Left cardiac atrium (tissue), 4 donors: ENCODE results near the gene C22orf39. TPM values are rescaled to one million over a fixed set of nuclear protein-coding genes. Genes with fewer than 3 reads are reported as not detected.

Experiments used
- ATAC-seq, 2 donors: fragments of 200-7000 bp; cut with Tn5 transposase; one replicate each; pipeline ENCODE4 v1.9.1; 2020; ENCODE audit warnings: mild to moderate bottlenecking in 2 of 2, moderate library complexity in 2 of 2
- DNase-seq: peaks from one replicate; pipeline ENCODE4 v3.0.0-alpha.2; 2020
- intact Hi-C, 2 donors: fragments of 100-400 bp; cut with DNase I; formaldehyde crosslinking; loops; one replicate each; pipeline versions ENCODE4 v1.14.1 to v1.15.1; 2022 to 2023
- long read RNA-seq: library from polyadenylated mRNA; unstranded; transcript quantifications from one replicate; pipeline ENCODE4 v2.0.0, GENCODE V29; 2021
- total RNA-seq, 2 donors: library from RNA; stranded (reverse); fragmentation: NEBNext Ultra II Directional; extraction: Animal tissue kit (Norgen Biotek cat#: 25700); gene quantifications; one replicate each; pipeline ENCODE4 v1.2.1, GENCODE V29; 2021
- donor health status: DM: no; HTN: yes; CAD: no.
- donor health status: DM: no; HTN: yes; CAD: no; lungs with severe emphysema.
- donor health status: DM: yes; HTN: yes; CAD: no.
- donor health status: Dilated cardiomyopathy.

C22orf39 gene, protein sequence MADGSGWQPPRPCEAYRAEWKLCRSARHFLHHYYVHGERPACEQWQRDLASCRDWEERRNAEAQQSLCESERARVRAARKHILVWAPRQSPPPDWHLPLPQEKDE
- 10 to 100 TPM; 38.3 to 48.0 TPM for total RNA-seq
- long read RNA-seq, transcript C22orf39-202 (3 exons, 3,350 nt): major isoform, 101 of 110 reads
- long read RNA-seq, partial matches to known transcripts: 1 of 110 reads
- long read RNA-seq, other reads (novel, unspliced or antisense): 5 of 110 reads

DNA sequence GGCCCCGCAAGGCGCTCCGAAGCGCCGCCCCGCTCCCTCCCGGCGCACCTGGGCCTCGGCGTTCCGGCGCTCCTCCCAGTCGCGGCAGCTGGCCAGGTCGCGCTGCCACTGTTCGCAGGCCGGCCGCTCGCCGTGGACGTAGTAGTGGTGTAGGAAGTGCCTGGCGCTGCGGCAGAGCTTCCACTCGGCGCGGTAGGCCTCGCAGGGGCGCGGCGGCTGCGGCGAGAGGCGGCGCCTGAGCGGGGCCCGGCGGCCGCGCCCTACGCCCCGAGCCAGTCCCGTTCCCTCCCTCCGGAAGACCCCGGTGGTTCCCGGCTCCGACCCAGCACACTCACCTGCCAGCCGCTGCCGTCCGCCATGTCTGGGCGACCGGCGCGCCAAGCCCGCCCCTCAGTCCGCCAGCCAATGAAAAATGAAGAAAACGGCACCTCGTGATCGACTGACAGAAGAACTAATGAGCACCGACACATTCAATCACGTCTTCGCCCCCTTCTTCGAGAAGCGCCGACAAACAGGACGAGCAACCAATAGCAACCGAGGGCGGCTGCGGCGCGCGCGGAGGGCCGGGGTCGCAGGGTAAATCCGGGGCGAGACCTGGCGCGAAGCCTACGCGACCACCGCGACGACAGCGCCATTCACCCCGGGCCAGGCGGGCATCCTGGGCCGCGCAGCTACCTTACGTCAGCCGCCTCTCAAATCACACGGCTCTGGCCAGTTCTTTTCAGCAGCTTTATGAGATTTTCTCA is at the start of gene C22orf39:
Gene C22orf39 (minus strand): TSS at position 382 of the 746 bp plus-strand sequence. CDS start 23 bp downstream, at position 359.
- intact Hi-C loops: no loop called here
- ATAC-seq (peak; percentile 97), DNase-seq (peak; percentile 89)

DNA sequence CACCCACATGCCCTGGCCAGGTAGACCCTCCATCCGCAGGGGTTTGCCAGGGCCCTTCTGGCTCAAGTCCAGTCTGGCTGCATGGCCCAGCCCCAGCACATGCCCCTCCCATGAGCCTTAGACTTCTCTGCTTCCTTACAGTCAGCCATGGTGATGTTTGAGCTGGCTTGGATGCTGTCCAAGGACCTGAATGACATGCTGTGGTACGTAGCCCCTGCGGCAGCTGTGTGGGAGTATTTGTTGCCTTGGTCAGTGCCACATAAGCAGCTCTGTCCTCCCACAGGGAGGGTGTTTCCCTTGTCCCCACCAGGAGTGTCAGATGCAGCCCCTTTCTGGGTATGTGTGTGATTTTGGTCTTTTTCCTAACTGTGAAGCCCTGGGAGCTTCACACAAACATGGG is 49.7 kb upstream of the C22orf39 start:
- DNase-seq (no peak), ATAC-seq (peak in 1 of 2 donors; percentile 39)
- intact Hi-C loops: loop anchor here (5.0 kb wide), 1 partner anchor 135 kb away; no protein-coding TSS in a partner anchor

DNA sequence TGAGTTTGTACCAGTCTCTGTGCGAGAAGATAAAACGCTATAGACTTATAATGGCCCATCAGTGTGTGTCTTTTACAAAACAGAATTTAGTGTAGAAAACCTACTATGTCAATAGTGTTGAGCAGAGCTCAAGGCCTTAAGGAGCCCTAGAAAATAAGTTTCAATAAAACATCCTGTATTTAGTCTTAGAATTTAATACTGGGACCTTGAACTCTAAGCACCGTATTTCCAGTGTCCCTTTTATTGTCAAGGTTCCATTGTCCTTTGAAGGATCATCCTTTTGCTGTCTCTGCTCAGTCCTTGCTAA is 48.8 kb upstream of the C22orf39 start:
- DNase-seq (no peak), ATAC-seq (no peak)
- intact Hi-C loops: loop anchor here (5.0 kb wide), 1 partner anchor 136 kb away; no protein-coding TSS in a partner anchor

DNA sequence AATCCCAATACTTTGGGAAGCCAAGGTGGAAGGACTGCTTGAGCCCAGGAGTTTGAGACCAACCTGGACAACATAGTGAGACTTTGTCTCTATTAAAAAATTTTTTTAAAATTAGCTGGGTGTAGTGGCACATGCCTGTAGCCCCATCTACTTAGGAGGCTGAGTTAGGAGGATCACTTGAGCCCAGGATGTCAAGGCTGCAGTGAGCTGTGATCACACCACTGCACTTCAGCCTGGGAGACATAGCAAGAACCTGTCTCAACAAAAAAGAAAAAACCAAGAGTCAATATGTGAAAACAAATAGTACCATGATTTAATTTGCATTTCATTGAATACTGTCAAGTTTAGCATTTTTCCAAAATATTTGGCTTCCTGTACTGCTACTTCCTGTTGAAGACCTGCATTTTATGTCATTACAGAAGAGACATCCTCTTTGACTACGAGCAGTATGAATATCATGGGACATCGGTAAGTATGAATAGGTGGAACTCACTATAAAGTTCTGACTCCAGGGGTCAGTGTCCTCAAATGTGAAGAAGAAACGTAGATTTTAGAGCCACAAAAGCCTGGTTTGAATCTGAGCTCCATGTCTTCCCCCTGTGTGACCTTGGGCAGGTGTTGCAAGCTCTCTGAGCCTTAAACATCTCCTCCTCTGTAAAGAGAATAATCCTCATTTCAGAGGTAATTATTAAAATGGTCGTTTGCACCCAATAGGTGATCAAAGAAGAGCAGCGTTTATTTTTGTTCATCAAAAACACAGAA is 48.2 kb upstream of the C22orf39 start:
- ATAC-seq (no peak), DNase-seq (no peak)
- intact Hi-C loops: loop anchor here (5.0 kb wide), 1 partner anchor 137 kb away; no protein-coding TSS in a partner anchor

DNA sequence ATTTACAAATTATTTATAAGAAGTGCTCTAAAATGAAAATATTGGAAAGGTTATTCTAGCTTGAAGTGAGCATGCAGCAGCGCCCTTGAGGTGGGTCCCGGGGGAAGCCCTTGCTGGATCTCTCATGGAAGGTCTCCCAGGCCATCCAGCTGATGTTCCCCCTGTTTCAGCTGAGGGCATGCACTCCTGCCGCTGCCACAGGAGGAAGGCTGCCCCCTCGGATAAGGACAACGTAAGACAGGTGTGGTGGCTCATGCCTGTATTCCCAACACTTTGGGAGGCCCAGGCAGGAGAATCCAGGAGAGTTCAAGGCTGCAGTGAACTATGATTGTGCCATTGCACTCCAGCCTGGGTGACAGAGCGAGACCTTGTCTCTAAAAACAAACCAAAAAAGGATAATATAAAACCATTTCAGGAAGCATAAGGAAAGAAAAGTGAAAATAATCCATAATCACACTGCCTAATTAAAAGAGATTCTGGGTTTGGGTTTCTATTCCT is 47.2 kb upstream of the C22orf39 start:
- no peak for DNase-seq

DNA sequence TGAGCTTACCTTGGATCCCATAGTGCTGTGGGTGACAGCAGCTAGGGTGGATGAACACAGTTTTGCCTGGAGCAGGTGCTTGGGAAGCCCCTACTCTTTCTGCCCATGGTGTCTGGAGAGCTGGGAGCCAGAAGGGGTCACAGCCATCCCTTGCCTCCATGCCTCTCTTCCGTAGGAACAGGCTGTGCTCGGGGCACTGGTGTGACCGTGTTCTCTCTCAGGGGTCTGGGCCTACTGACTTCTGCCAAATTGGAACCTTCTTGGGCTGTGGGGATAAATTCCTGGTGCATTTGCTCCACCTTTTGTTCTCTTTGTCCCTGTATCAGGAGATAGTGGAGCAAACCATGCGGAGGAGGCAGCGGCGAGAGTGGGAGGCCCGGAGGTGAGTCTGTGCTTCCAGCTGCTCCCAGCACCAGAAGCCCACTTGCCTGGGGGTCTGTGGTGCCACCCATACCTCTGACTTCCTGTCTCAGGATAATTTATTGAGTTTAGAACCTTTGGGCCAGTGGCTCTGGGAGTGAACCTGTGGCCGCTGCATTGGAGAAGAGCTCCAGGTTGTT is 46.6 kb upstream of the C22orf39 start:
- no peak for DNase-seq
- intact Hi-C loops: no loop called here
- ATAC-seq: no peak

More for the DNA sequence above, 47.2 kb upstream of the C22orf39 start:
- intact Hi-C loops: loop anchor here (5.0 kb wide), 1 partner anchor 138 kb away; no protein-coding TSS in a partner anchor
- no peak for ATAC-seq

DNA sequence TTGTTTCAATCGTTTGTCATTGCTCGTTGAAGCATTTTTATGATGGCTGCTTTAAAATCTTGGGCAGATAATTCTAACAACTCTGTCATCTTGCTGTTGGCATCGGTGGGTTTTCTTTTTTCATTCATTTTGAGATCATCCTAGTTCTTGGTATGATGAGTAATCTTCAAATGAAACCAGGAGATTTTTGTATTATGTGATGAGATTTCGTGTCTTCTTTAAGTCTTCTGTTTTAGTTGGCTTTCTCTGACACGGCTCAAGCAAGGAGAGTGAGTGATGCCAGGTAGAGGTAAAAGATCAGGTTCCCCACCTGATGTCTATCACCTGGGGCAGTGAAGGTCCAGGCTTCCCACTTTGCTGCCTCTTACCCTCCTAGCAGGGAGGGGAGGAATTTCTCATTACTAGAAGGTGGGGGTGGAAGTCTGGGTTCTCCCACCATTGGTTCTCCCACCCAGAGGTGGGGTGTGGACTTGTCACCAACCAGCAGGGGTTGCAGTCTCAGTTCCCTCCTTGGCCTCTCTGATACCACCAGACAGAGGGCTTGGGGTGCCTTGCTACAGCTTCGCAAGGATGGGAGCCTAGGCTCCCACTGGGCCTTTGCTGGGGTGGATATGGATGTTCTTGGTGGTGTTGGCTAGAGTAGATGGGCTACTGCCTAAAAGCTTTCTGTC is 45.1 kb upstream of the C22orf39 start:
- no peak for ATAC-seq
- no peak for DNase-seq
- intact Hi-C loops: no loop called here

DNA sequence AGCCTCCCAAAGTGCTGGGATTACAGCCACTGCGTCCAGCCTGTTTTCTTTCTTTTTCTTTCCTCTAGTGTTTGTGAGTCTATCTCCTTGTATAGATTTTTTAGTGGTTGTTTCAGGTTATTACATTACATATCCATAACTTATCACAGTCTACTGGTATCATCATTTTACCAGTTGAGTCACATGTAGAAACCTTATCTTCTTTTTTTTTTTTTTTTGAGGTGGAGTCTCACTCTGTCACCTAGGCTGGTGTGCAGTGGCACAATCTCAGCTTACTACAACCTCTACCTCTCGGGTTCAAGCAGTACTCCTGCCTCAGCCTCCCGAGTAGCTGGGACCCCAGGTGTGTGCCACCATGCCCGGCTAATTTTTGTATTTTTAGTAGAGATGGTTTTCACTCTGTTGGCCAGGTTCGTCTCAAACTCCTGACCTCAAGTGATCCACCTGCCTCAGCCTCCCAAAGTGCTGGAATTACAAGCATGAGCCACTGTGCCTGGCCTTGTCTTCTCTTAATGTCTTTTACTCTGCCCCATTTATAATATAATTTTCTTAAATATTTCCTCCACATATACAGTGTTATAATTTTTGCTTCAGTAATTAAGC is 43.2 kb upstream of the C22orf39 start:
- intact Hi-C loops: no loop called here
- no peak for DNase-seq
- no peak for ATAC-seq

DNA sequence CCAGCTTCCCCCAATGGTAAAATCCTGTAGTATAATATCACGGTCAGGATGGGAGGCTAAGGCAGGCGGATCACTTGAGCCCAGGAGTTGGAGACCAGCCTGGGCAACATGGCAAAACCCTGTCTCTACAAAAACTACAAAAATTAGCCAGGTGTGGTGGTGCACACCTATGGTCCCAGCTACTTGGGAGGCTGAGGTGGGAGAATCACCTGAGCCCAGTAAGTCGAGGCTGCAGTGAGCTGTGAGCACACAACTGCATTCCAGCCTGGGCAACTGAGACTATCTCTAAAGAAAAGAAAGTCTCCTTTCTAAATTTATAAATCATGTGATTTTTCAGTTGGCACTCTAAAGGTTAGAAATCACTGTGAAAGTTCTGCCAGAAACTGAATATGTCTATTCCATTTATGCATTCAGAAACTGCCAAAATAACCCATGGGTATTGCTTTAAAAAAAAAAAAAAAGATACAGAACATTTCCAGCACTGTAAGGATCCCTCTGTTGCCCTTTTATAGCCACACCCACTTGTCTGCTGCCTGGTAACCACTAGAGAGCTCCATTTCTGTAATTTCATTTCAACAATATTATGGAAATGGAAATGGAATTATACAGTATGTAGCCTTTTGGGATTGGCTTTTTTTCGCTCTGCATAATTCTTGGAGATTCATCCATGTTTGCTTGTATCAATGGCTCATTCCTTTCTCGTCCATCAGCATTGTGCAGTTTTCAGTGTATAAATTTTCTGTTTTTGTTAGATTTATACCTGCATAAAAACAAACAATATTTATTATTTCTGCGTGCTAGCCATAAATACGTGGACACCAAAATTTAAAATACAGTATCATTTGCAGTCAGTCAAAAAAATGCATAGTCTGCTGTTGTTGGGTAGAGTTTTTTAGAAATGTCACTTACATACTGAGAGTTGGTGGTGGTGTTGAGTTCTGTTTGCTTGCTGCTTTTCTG is 41.7 kb upstream of the C22orf39 start:
- ATAC-seq: peak; percentile 47 to 71
- intact Hi-C loops: no loop called here
- DNase-seq: no peak

DNA sequence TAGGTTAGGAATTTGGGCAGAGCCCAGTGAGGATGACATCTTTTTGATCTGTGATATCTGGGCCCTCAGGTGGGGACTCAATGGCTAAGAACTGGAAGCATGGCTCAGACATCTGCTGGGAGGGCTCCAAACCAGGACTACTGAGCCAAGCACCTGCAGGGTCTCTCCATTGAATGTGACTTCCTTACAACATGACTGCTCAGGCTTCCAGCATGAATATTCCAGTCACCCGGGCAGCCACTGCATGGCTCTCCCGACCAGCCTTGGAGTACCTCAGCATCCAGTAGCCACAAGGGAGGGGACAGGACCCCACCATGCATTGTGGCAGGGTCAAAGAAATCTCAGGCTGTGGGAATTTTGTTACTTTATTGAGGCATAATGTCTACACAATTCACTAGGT is 40.8 kb upstream of the C22orf39 start:
- DNase-seq: no peak
- intact Hi-C loops: no loop called here
- no peak for ATAC-seq

DNA sequence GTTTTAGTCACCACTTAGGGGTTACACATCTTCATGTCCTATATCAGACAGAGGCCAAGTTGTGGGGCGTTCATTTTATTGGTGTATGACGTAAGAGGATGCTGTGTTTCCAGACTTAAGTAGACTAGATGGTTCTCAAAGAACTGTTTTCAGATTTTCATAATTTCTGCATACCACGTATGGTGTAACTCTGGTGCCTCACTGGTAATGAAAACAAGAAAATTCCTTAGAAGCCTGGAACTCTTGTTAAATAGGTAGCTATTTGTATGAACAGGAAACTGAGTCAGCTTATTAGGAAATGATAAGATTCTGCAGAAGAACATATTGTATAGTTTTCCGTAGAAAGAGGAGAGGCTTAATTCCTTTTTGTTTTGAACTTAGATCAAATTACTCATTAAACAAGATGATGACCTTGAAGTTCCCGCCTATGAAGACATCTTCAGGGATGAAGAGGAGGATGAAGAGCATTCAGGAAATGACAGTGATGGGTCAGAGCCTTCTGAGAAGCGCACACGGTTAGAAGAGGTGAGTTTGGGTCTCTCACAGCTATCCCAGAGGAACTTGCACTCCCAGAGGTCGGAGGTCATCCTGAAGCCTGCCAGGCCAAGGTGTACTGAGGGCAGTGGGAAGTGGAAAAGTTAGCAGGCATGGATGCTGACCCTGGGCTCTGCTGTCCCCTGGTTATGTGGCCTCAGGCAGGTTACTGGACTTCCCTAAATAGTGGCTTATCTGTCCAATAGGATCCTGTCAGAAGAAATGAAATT is 36.2 kb upstream of the C22orf39 start:
- ATAC-seq: no peak

DNA sequence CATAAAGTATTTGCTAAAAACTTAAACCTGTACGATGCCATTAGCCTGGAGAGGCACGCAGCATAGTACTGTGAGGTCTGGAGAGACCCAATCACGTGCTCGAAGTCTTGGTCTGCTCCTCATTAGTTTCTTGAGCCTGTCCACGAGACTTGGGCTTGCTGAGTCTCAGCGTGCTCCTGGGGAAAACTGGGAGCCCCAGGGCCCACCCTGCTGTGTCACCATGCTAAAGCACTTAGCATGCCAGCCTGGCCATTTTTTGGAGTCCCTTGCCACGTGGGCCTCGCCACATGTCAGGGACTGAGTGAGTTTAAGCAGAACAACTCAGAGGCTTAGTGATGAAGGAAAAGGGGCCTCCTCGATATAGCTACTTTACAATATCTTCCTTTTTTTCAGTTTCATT is 34.8 kb upstream of the C22orf39 start:
- DNase-seq: no peak
- ATAC-seq: no peak
- intact Hi-C loops: no loop called here

More for the DNA sequence above, 36.2 kb upstream of the C22orf39 start:
- intact Hi-C loops: no loop called here
- DNase-seq: no peak

DNA sequence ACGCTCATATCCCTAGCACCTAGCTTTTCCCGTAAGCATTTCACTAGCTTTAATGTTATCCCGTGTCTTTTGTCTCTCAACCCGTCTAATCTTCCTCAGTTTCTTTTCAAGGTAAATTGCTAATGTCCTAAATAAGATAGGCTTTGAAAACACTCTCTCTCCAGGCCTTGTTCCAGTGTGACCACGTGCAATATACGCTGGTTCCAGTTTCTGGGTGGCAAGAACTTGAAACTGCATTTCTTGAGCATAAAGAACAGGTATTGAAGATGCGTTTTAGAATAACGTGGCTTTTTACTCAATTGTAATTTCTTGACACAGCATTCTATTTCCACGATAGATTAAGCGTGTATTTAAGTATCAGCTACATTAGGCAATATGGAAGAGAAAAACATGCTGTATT is 33.3 kb upstream of the C22orf39 start:
- intact Hi-C loops: no loop called here
- ATAC-seq (no peak), DNase-seq (no peak)

DNA sequence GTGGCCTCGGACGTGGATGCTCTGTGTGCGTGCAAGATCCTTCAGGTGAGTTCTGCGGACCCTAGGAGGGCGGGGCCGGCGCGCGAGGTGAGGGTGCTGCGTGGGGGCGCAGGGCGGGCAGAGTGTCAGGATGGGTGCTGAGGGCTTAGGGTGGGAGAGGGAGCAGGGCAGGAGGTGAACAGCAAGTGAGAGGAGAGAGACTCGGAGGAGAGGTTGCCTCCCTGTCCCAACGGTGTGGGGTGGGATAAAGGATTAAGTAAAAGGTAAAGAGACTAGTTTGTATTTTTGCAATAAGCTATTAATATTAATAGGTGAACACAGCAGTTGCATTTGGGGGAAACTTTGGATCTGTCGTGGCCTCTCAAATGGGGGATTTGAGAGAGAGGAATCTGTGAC is 32.7 kb upstream of the C22orf39 start:
- DNase-seq: no peak
- ATAC-seq: no peak
- intact Hi-C loops: no loop called here

DNA sequence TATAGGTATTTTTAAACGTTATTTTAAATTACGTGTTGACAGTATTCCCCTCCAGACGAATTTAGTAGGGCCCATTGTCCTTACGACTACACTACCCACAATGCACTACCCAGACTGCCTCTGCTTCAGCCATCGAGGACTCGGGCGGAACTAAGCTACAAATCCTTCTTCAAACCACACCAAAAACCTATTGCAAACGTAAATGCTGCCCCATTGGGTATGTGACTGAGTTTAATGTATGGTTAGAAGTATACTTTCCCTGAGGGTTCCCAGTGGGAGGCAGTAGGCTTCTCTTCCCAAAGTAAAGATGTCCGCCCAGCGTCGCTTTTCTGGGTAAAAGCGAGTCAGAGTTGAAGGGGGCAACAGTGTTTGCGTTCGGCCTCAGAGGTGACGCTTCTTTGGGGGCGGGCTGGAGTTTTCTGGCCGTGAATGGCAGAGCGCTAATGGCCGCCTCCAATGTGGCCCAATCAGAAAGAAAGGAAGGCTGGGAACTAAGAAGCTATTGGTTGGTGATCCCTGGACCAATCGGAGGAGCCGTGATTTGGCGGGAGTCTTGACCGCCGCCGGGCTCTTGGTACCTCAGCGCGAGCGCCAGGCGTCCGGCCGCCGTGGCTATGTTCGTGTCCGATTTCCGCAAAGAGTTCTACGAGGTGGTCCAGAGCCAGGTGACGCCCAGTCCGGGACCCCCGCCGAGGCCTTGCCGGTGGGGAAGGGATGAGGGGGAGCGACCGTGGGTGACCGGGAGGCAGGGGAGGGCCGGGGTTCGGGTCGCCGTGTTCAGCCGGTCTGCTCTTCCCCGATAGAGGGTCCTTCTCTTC is 32.1 kb upstream of the C22orf39 start, which contains the start of gene CDC45:
Gene CDC45 (plus strand): TSS at position 566 of the 818 bp plus-strand sequence. CDS start 49 bp downstream, at position 615.
- peak; percentile 96 to 97 for ATAC-seq
- intact Hi-C loops: no loop called here
- DNase-seq: peak; percentile 97

DNA sequence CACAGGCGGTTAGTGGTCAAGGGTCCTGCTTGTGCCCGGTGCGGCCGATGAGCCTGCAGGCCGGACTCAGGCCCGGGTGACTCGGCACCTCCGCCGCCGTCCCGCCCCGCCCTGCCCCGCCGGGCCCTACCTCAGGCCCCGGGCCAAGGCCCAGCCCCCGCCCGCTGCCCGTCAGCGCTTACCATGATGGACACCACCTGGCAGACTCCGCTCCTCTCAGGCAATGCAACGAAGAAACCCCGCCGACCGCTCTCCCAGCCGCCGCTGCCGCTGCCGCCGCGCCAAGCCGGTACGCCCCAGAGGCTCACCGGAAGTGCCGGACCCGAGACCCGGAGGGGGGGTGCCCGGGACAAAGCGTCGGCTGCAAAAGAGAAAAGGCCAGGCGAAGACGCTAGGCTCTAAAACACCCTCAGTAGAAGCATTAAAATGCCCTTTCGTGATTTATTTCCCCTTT is 31.4 kb upstream of the C22orf39 start, which contains the start of gene UFD1:
Gene UFD1 (minus strand): TSS at position 293 of the 454 bp plus-strand sequence. CDS start 108 bp downstream, at position 185.
- intact Hi-C loops: no loop called here
- ATAC-seq (peak; percentile 81 to 91), DNase-seq (peak; percentile 89)
